K562 (cell line): ENCODE data around the gene PPCDC. TPM values are rescaled to one million over a fixed set of nuclear protein-coding genes. Genes with fewer than 3 reads are reported as not detected.
A peak's percentile ranks its signal among the peaks of the same experiment; 100 is the strongest.

ENCODE experiments used
- ATAC-seq: fragments of 200-7000 bp; cut with Tn5 transposase; 3 replicates; pipeline ENCODE4 v1.9.1; 2020; ENCODE audit warnings: moderate library complexity
- BruUV-seq: library from RNA; stranded (reverse); fragments of 400-500 nt; replicated peaks from 2 replicates; lab custom pipeline; 2021; lab: Mats Ljungman, UMichigan
- CTCF ChIA-PET: fragments of 300-600 bp; formaldehyde crosslinking; extraction: SDS; loops from one replicate; lab custom pipeline; 2021; ENCODE audit warnings: low intra/inter-chr PET ratio; lab: Yijun Ruan, JAX
- POLR2A ChIA-PET: fragments of 300-600, 350-650 bp; sonication (Branson Sonifier 250); formaldehyde crosslinking; extraction: SDS; loops from one replicate; lab custom pipeline; 2021; ENCODE audit warnings: antibody characterized with exemption, inconsistent platforms; lab: Yijun Ruan, JAX
- DNase-seq, 4 experiments: peaks; one replicate each; pipeline versions ENCODE4 v3.0.0 to v3.0.0-alpha.2; 2011 to 2018; ENCODE audit warnings: low spot score in 3 of 4, mixed read lengths in 3 of 4; ENCODE audit errors: extremely low read depth in 1 of 4
- FAIRE-seq: peaks from 2 replicates; lab custom pipeline; 2011; peaks lifted over from hg19 to GRCh38; lab: Jason Lieb, UNC
- H2AFZ ChIP-seq: 2 replicates; pipeline ENCODE4 v1.6.0; 2011; ENCODE audit warnings: low read depth, low read length, control low read depth, inconsistent platforms
- H3K27ac ChIP-seq: fragments of 200-600 bp; 3 replicates; pipeline ENCODE4 v1.8.0; 2011; ENCODE audit warnings: low read depth, mild to moderate bottlenecking, control low read depth, inconsistent platforms, low read length, moderate library complexity, mixed read lengths; ENCODE audit errors: extremely low read depth
- H3K27me3 ChIP-seq, 2 experiments: fragments of 300-600 bp in 1 of 2; 2 replicates in 1 of 2; 3 replicates in 1 of 2; pipeline versions ENCODE4 v1.6.0 to v1.8.0; 2011; ENCODE audit warnings: inconsistent platforms in 2 of 2, low read length in 2 of 2, mild to moderate bottlenecking in 1 of 2, mixed read lengths in 1 of 2, moderate library complexity in 1 of 2; ENCODE audit not compliant: control insufficient read depth in 2 of 2, insufficient read depth in 2 of 2
- H3K36me3 ChIP-seq: fragments of 300-600 bp; 3 replicates; pipeline ENCODE4 v1.8.0; 2011; ENCODE audit warnings: mild to moderate bottlenecking, low read length, inconsistent platforms; ENCODE audit not compliant: control insufficient read depth, insufficient read depth
- H3K4me1 ChIP-seq, 2 experiments: fragments of 200-600 bp in 1 of 2; replicated peaks in 1 of 2; 2 replicates in 1 of 2; 3 replicates in 1 of 2; pipeline versions ENCODE4 v1.5.1 to v1.8.0; 2011; ENCODE audit warnings: inconsistent platforms in 2 of 2, low read length in 2 of 2, mild to moderate bottlenecking in 1 of 2, mixed read lengths in 1 of 2, moderate library complexity in 1 of 2; ENCODE audit not compliant: control insufficient read depth in 2 of 2, insufficient read depth in 2 of 2
- H3K4me2 ChIP-seq: 2 replicates; pipeline ENCODE4 v1.6.1; 2011; ENCODE audit warnings: low read length, control low read depth, inconsistent platforms, mixed read lengths; ENCODE audit not compliant: insufficient read depth
- H3K4me3 ChIP-seq: fragments of 200-600 bp; sonication (generic), shearing (Covaris generic); 2 replicates; pipeline ENCODE4 v1.5.1; 2016; ENCODE audit warnings: control low read depth, inconsistent platforms
- H3K79me2 ChIP-seq: fragments of 200-600 bp; 3 replicates; pipeline ENCODE4 v1.8.0; 2011; ENCODE audit warnings: low read length, inconsistent platforms; ENCODE audit not compliant: control insufficient read depth, insufficient read depth
- H3K9ac ChIP-seq, 2 experiments: 2 replicates each; pipeline versions ENCODE4 v1.6.0 to v1.6.1; 2011; ENCODE audit warnings: low read depth in 2 of 2, low read length in 2 of 2, control low read depth in 1 of 2, inconsistent platforms in 1 of 2, mild to moderate bottlenecking in 1 of 2, mixed read lengths in 1 of 2; ENCODE audit not compliant: insufficient read depth in 1 of 2
- H3K9me1 ChIP-seq: one replicate; pipeline ENCODE4 v1.6.0; 2011; ENCODE audit warnings: inconsistent platforms, mild to moderate bottlenecking, low read length, moderate library complexity; ENCODE audit not compliant: control insufficient read depth, insufficient read depth
- H3K9me3 ChIP-seq: replicated peaks from 2 replicates; pipeline ENCODE4 v1.5.1; 2011; ENCODE audit warnings: low read depth, low read length, inconsistent platforms; ENCODE audit not compliant: control insufficient read depth, insufficient read depth
- H4K20me1 ChIP-seq: replicated peaks from 2 replicates; pipeline ENCODE4 v1.6.1; 2011; ENCODE audit warnings: low read length, inconsistent platforms, mixed read lengths; ENCODE audit not compliant: control insufficient read depth, insufficient read depth
- ARID3A ChIP-seq: IDR thresholded peaks from 2 replicates; pipeline ENCODE4 v1.6.1; 2012; ENCODE audit warnings: low read depth, low read length, improper control_type of control experiment, borderline replicate concordance
- DACH1 ChIP-seq: fragments of 450-650 bp; IDR thresholded peaks from 2 replicates; pipeline ENCODE4 v1.6.1; 2018; ENCODE audit not compliant: partially characterized antibody
- IFI16 ChIP-seq: fragments of 250-450 bp; sonication (Bioruptor Pico); IDR thresholded peaks from 2 replicates; pipeline ENCODE4 v2.1.2; 2022; ENCODE audit warnings: mild to moderate bottlenecking, inconsistent platforms
- NCOA2 ChIP-seq, 2 experiments: fragments of 450-650 bp; IDR thresholded peaks; 2 replicates each; pipeline ENCODE4 v1.6.1; 2018; ENCODE audit warnings: mild to moderate bottlenecking in 2 of 2, moderate library complexity in 1 of 2; ENCODE audit not compliant: partially characterized antibody in 2 of 2
- OTX1 ChIP-seq: fragments of 450-650 bp; formaldehyde crosslinking; IDR thresholded peaks from 2 replicates; pipeline ENCODE4 v1.4.0; 2022; ENCODE audit warnings: mild to moderate bottlenecking
- PHB2 ChIP-seq: fragments of 450-650 bp; IDR thresholded peaks from 2 replicates; pipeline ENCODE4 v1.6.1; 2017; ENCODE audit warnings: low read depth
- THAP12 ChIP-seq: fragments of 250-450 bp; sonication (Bioruptor Pico); IDR thresholded peaks from 2 replicates; pipeline ENCODE4 v1.9.0; 2021; ENCODE audit warnings: mild to moderate bottlenecking, inconsistent platforms
- ZNF224 ChIP-seq: sonication (generic); formaldehyde crosslinking; IDR thresholded peaks from 2 replicates; pipeline ENCODE4 v1.8.0; 2022; ENCODE audit warnings: mild to moderate bottlenecking, missing genetic modification reagents
- WGBS: fragments of 100-300 bp; shearing (Covaris generic); methylation state at CpG from one replicate; pipeline ENCODE4 v1.1.6; 2016; ENCODE audit warnings: low coverage, mixed read lengths; ENCODE audit not compliant: insufficient coverage; ENCODE audit errors: missing lambda C conversion rate; 5-methylcytosine and 5-hydroxymethylcytosine counted together
- in situ Hi-C: fragments of 300-500 bp; cut with MboI; formaldehyde crosslinking; loops from 4 replicates; pipeline ENCODE4 v1.15.0; 2018; ENCODE audit warnings: inconsistent platforms, mixed read lengths
- intact Hi-C: fragments of 100-400 bp; cut with micrococcal nuclease; formaldehyde crosslinking; loops from 2 replicates; pipeline ENCODE4 v1.14.2; 2022
- polyA plus RNA-seq, 8 experiments: library from polyadenylated mRNA; depleted of rRNA in 4 of 8; stranded (reverse) in 5 of 8; unstranded in 3 of 8; fragments of >200 nt; fragmentation: Nextera tagmentation in 2 of 8; fragmentation: Illumina TruSeq in 1 of 8; extraction: Ambion mirVana in 2 of 8; extraction: Trizol in 1 of 8; gene quantifications; 2 replicates each; pipeline versions ENCODE4 v1.2.1 to v1.2.3, GENCODE V29; 2011 to 2014; ENCODE audit warnings: inconsistent platforms in 1 of 8, missing spikeins in 1 of 8
- total RNA-seq, 7 experiments: library from RNA; depleted of rRNA in 6 of 7; stranded (reverse); fragments of >200 nt in 6 of 7; fragmentation: Illumina TruSeq in 2 of 7; extraction: Trizol in 2 of 7; gene quantifications; 2 replicates each; pipeline versions ENCODE4 v1.2.1 to v1.2.3, GENCODE V29; 2011 to 2021; ENCODE audit warnings: low replicate concordance in 1 of 7

PPCDC gene
- total and polyA plus RNA-seq, 9 of the 15 experiments (the other 6 are each of a cell fraction or from before 2014, with no cell fraction given) = 10.9 to 53.6 (median 16.7) TPM

GRCh38 chr15:74994236-74994635 lies 29.2 kb upstream of the PPCDC start (continued):
- TF ChIP-seq DACH1 = no peak
- no peak for TF ChIP-seq ZNF224 (CRISPR knock-in tag)

GRCh38 chr15:74994685-74995084 lies 28.7 kb upstream of the PPCDC start:
- Histone ChIP-seq H3K79me2 (no peaks in the 10 kb centered on the region), H2AFZ (no peak overlapping the region), H4K20me1 (peaks cover 8% of the 10 kb centered on the region), H3K4me2 (peak overlapping the region; percentile 24; the same call in 1 of the 2 replicates), H3K36me3 (no peaks in the 10 kb centered on the region), H3K9me1 (peaks cover 2% of the 10 kb centered on the region), H3K4me3 (no peak overlapping the region), H3K27ac (no peak overlapping the region), H3K9me3 (no peaks in the 10 kb centered on the region), H3K27me3 (peaks cover 13 to 38% of the 10 kb centered on the region in 2 experiments), H3K9ac (no peak overlapping the region; a peak in 1 of 4 replicates), H3K4me1 (peaks cover 0 to 14% of the 10 kb centered on the region in 2 experiments; a peak in 2 of 5 replicates)
- intact Hi-C loops = no loop called here
- no TSS peak for BruUV-seq
- no peak for DNase-seq
- FAIRE-seq = no peak
- in situ Hi-C loops = no loop called here
- POLR2A ChIA-PET = interaction anchor here (0.6 to 1.0 kb wide), 3 partner anchors 10 to 349 kb away, joined by 3 to 5 read pairs (median 3); no protein-coding TSS in a partner anchor
- 2% methylated on average over 5 of the region's 5 CpGs for WGBS
- ATAC-seq = no peak
- CTCF ChIA-PET = no interaction called here
- TF ChIP-seq ARID3A (no peak), IFI16 (CRISPR knock-in tag) (no peak), THAP12 (CRISPR knock-in tag) (no peak), NCOA2 (IDR thresholded peaks at IDR 0.05; ENCODE audit: partially characterized antibody in 2 of 2) (no peak), PHB2 (no peak), OTX1 (no peak)
